Fibroblast of lung (primary cell): ENCODE results near the gene ANO3. TPM values are rescaled to one million over a fixed set of nuclear protein-coding genes. Genes with fewer than 3 reads are reported as not detected.
"Not testable (repeated sequence)": the region's sequence is repeated elsewhere in the genome, so short reads cannot be mapped to it uniquely, and the experiment has no call there.

Experiments used
- DNase-seq, 2 donors: peaks; one replicate each; pipeline versions ENCODE4 v3.0.0 to v3.0.0-alpha.2; 2010; ENCODE audit warnings: low read depth in 2 of 2
- H2AFZ ChIP-seq: 2 replicates; pipeline ENCODE4 v1.5.1; 2012; ENCODE audit warnings: low read length, control low read depth, inconsistent platforms
- H3K27ac ChIP-seq: 2 replicates; pipeline ENCODE4 v1.5.1; 2011; ENCODE audit warnings: low read length, control low read depth; ENCODE audit not compliant: insufficient read depth
- H3K27me3 ChIP-seq: 2 replicates; pipeline ENCODE4 v1.5.1; 2011; ENCODE audit warnings: mild to moderate bottlenecking, low read length; ENCODE audit not compliant: control insufficient read depth, insufficient read depth
- H3K36me3 ChIP-seq: 2 replicates; pipeline ENCODE4 v1.5.1; 2011; ENCODE audit warnings: low read length; ENCODE audit not compliant: control insufficient read depth, insufficient read depth
- H3K4me1 ChIP-seq: 2 replicates; pipeline ENCODE4 v1.5.1; 2011; ENCODE audit warnings: low read length; ENCODE audit not compliant: control insufficient read depth, insufficient read depth; ENCODE audit errors: extremely low read depth
- H3K4me2 ChIP-seq: 2 replicates; pipeline ENCODE4 v1.5.1; 2011; ENCODE audit warnings: low read length, control low read depth; ENCODE audit not compliant: insufficient read depth; ENCODE audit errors: extremely low read depth
- H3K4me3 ChIP-seq, 4 experiments: fragments of 200-600 bp in 1 of 4; sonication (generic) in 1 of 4; replicated peaks in 1 of 4; 2 replicates each; pipeline ENCODE4 v1.5.1; 2011 to 2016; ENCODE audit warnings: low read length in 4 of 4, low read depth in 3 of 4, mild to moderate bottlenecking in 3 of 4, control low read depth in 2 of 4, inconsistent platforms in 1 of 4, mixed read lengths in 1 of 4; ENCODE audit not compliant: insufficient read depth in 1 of 4; ENCODE audit errors: control extremely low read depth in 1 of 4
- H3K79me2 ChIP-seq: 2 replicates; pipeline ENCODE4 v1.5.1; 2012; ENCODE audit warnings: mild to moderate bottlenecking, low read length, inconsistent platforms; ENCODE audit not compliant: control insufficient read depth, insufficient read depth
- H3K9ac ChIP-seq: 2 replicates; pipeline ENCODE4 v1.5.1; 2011; ENCODE audit warnings: mild to moderate bottlenecking, low read length, control low read depth; ENCODE audit not compliant: insufficient read depth
- H3K9me3 ChIP-seq: 2 replicates; pipeline ENCODE4 v1.5.1; 2012; ENCODE audit warnings: low read depth, low read length; ENCODE audit not compliant: control insufficient read depth, insufficient read depth
- H4K20me1 ChIP-seq: 2 replicates; pipeline ENCODE4 v1.5.1; 2011; ENCODE audit warnings: low read length; ENCODE audit not compliant: control insufficient read depth, insufficient read depth; ENCODE audit errors: extremely low read depth
- CTCF ChIP-seq, 2 donors: IDR thresholded peaks in 1 of 2; conservative IDR thresholded peaks in 1 of 2; 1 replicate in 1 of 2; 2 replicates in 1 of 2; pipeline ENCODE4 v1.5.1; 2011 to 2012; ENCODE audit warnings: low read length in 2 of 2, control low read depth in 1 of 2, inconsistent platforms in 1 of 2, low read depth in 1 of 2, mild to moderate bottlenecking in 1 of 2
- EZH2 ChIP-seq: IDR thresholded peaks from 2 replicates; pipeline ENCODE4 v1.5.1; 2012; ENCODE audit warnings: low read length, control low read depth, mild to moderate bottlenecking; ENCODE audit errors: missing control alignments
- polyA plus RNA-seq, 2 donors: library from polyadenylated mRNA; depleted of rRNA in 1 of 2; stranded (reverse) in 1 of 2; unstranded in 1 of 2; fragments of >200 nt; gene quantifications; 2 replicates each; pipeline ENCODE4 v1.2.1, GENCODE V29; 2011 to 2012; ENCODE audit warnings: missing spikeins in 1 of 2
- total RNA-seq: library from RNA; depleted of rRNA; stranded (reverse); fragments of >200 nt; gene quantifications from 2 replicates; pipeline ENCODE4 v1.2.1, GENCODE V29; 2014

ANO3 gene
- total and polyA plus RNA-seq, 2 donors (not counting 1 experiment from before 2014, with no cell fraction given), result 2.2 to 5.1 TPM

- no peak for TF ChIP-seq EZH2
- TF ChIP-seq CTCF (conservative IDR thresholded peaks at IDR 0.05 in 1 of 2, IDR thresholded peaks at IDR 0.05 in 1 of 2; ENCODE audit: low read depth in 1 of 2, low read length in 2 of 2), result peak; percentile 40 to 80
- Histone ChIP-seq H4K20me1 (no peaks in the 10 kb centered on the region), H3K27me3 (no peaks in the 10 kb centered on the region), H3K36me3 (no peaks in the 10 kb centered on the region), H3K4me3 (no peak overlapping the region), H3K4me2 (peak overlapping the region; percentile 15), H3K79me2 (no peaks in the 10 kb centered on the region), H3K4me1 (no peaks in the 10 kb centered on the region), H3K9me3 (no peaks in the 10 kb centered on the region), H3K9ac (no peak overlapping the region), H3K27ac (no peak overlapping the region), H2AFZ (peak overlapping the region; percentile 47)
- peak; percentile 42 to 60 for DNase-seq
Observed at GRCh38 chr11:26286472-26287066, 45.4 kb upstream of the ANO3 start.

- Histone ChIP-seq H3K4me2 (peak overlapping the region; percentile 15), H3K9ac (no peak overlapping the region), H3K36me3 (no peaks in the 10 kb centered on the region), H3K4me3 (no peak overlapping the region), H3K79me2 (no peaks in the 10 kb centered on the region), H2AFZ (no peak overlapping the region), H3K27ac (no peak overlapping the region), H4K20me1 (no peaks in the 10 kb centered on the region), H3K27me3 (no peaks in the 10 kb centered on the region), H3K9me3 (no peaks in the 10 kb centered on the region), H3K4me1 (no peaks in the 10 kb centered on the region)
- TF ChIP-seq CTCF (conservative IDR thresholded peaks at IDR 0.05 in 1 of 2, IDR thresholded peaks at IDR 0.05 in 1 of 2; ENCODE audit: low read depth in 1 of 2, low read length in 2 of 2) (no peak), EZH2 (no peak)
- DNase-seq, result peak; percentile 26 to 45
Observed at GRCh38 chr11:26287067-26287518, 44.8 kb upstream of the ANO3 start.

GRCh38 chr11:26297189-26297975 lies 34.5 kb upstream of the ANO3 start:
- Histone ChIP-seq H3K9me3 (no peaks in the 10 kb centered on the region), H4K20me1 (no peaks in the 10 kb centered on the region), H3K79me2 (no peaks in the 10 kb centered on the region), H3K36me3 (no peaks in the 10 kb centered on the region), H3K27me3 (no peaks in the 10 kb centered on the region), H3K9ac (no peak overlapping the region), H3K4me3 (no peak overlapping the region), H3K4me2 (no peak overlapping the region), H2AFZ (no peak overlapping the region), H3K4me1 (no peaks in the 10 kb centered on the region), H3K27ac (no peak overlapping the region)
- TF ChIP-seq CTCF (conservative IDR thresholded peaks at IDR 0.05 in 1 of 2, IDR thresholded peaks at IDR 0.05 in 1 of 2; ENCODE audit: low read depth in 1 of 2, low read length in 2 of 2) (peak; percentile 63 to 65), EZH2 (no peak)
- DNase-seq, result peak; percentile 84 to 91

GRCh38 chr11:26316372-26316771 lies 15.6 kb upstream of the ANO3 start:
- not testable (repeated sequence) for H3K36me3 ChIP-seq, H2AFZ ChIP-seq, H3K9ac ChIP-seq, DNase-seq, H3K27me3 ChIP-seq, H3K27ac ChIP-seq, H3K4me2 ChIP-seq, H3K9me3 ChIP-seq, H3K79me2 ChIP-seq, H4K20me1 ChIP-seq, H3K4me1 ChIP-seq, H3K4me3 ChIP-seq
